ENCODE measurements around the gene GAGE10. TPM values are rescaled to one million over a fixed set of nuclear protein-coding genes. Genes with fewer than 3 reads are reported as not detected.
A peak's percentile ranks its signal among the peaks of the same experiment; 100 is the strongest.

Gene GAGE10
- total and polyA plus RNA-seq, 9 of the 15 experiments (the other 6 are each of a cell fraction or from before 2014, with no cell fraction given) = 0.80 to 3.1 (median 0.96) TPM; not detected in 4

GRCh38 chrX:49341449-49341848 lies 38.0 kb downstream of the GAGE10 start (continued):
- TF ChIP-seq MAZ (CRISPR knock-in tag; conservative IDR thresholded peaks at IDR 0.05 in 1 of 2, IDR thresholded peaks at IDR 0.05 in 1 of 2) (0 out of 4 replicates have a peak, but pooled peaks of 1 of the 2 experiments have one; percentile 35), POLR2G (IDR thresholded peaks at IDR 0.05; ENCODE audit: low read depth, low read length) (0 out of 2 replicates have a peak, but pooled peaks have one; percentile 19), HDAC1 (IDR thresholded peaks at IDR 0.05) (peak in 1 of 2 experiments; percentile 63; a peak in 1 of 4 replicates), AFF1 (IDR thresholded peaks at IDR 0.05; ENCODE audit: low read depth in 1 of 2, partially characterized antibody in 2 of 2) (peak in 1 of 2 experiments; percentile 60), CXXC5 (CRISPR knock-in tag; IDR thresholded peaks at IDR 0.05) (peak; percentile 55), RREB1 (CRISPR knock-in tag; IDR thresholded peaks at IDR 0.05) (0 out of 2 replicates have a peak, but pooled peaks have one; percentile 21), RBFOX2 (IDR thresholded peaks at IDR 0.05; ENCODE audit: low read depth, low read length) (peak; percentile 23; the same call in 1 of the 2 replicates), TARDBP (IDR thresholded peaks at IDR 0.05) (peak; percentile 57; the same call in 1 of the 2 replicates), ZBTB11 (CRISPR knock-in tag; IDR thresholded peaks at IDR 0.05) (peak in 1 of 3 experiments; percentile 42; a peak in 1 of 6 replicates), ZFX (CRISPR knock-in tag; IDR thresholded peaks at IDR 0.05) (peak; percentile 29; the same call in 1 of the 2 replicates), ZBTB9 (CRISPR knock-in tag; IDR thresholded peaks at IDR 0.05) (peak; percentile 81; the same call in 1 of the 2 replicates)
